Testis (tissue), 3 donors: Measurements from ENCODE around the gene ZFYVE27. TPM values are rescaled to one million over a fixed set of nuclear protein-coding genes. Genes with fewer than 3 reads are reported as not detected.

Experiments
- DNase-seq: peaks from one replicate; pipeline ENCODE4 v3.0.0-alpha.2; 2019
- H3K27ac ChIP-seq, 2 donors: fragments of 200-600 bp; sonication (generic); one replicate each; pipeline ENCODE4 v1.5.1; 2019
- H3K27me3 ChIP-seq: fragments of 200-600 bp; sonication (generic); one replicate; pipeline ENCODE4 v1.5.1; 2019
- H3K36me3 ChIP-seq: fragments of 200-600 bp; sonication (generic); one replicate; pipeline ENCODE4 v1.5.1; 2017; ENCODE audit warnings: low read depth; ENCODE audit errors: missing control alignments
- H3K4me1 ChIP-seq: fragments of 200-600 bp; sonication (generic); one replicate; pipeline ENCODE4 v1.5.1; 2019
- H3K4me3 ChIP-seq, 2 donors: fragments of 200-600 bp; sonication (generic); one replicate each; pipeline ENCODE4 v1.5.1; 2017 to 2019
- H3K9me3 ChIP-seq: fragments of 200-600 bp; sonication (generic); one replicate; pipeline ENCODE4 v1.5.1; 2017
- POLR2A ChIP-seq: fragments of 450-650 bp; IDR thresholded peaks from one replicate; pipeline ENCODE4 v1.6.1; 2017; ENCODE audit warnings: antibody characterized with exemption, mild to moderate bottlenecking, moderate library complexity
- WGBS, 2 donors: methylation state at CpG; one replicate each; pipeline ENCODE4 v1.1.5; 2018; 5-methylcytosine and 5-hydroxymethylcytosine counted together
- intact Hi-C: fragments of 100-400 bp; cut with DNase I; formaldehyde crosslinking; loops from one replicate; pipeline ENCODE4 v1.15.1; 2023; ENCODE audit warnings: low total_unique reads
- polyA plus RNA-seq: library from polyadenylated mRNA; stranded (reverse); fragments of 350-450 nt; fragmentation: Illumina TruSeq; extraction: RNeasy Lipid Tissue Mini Kit (QIAGEN cat#74804); gene quantifications from one replicate; pipeline ENCODE4 v1.2.3, GENCODE V29; 2014; ENCODE audit warnings: low read depth, low replicate concordance; ENCODE audit not compliant: insufficient read depth
- total RNA-seq, 2 donors: library from RNA; depleted of rRNA; stranded (reverse); fragments of >200 nt; gene quantifications; one replicate each; pipeline ENCODE4 v1.2.3, GENCODE V29; 2016
- TF ChIP-seq, protein P1 (sequence below), 3 experiments: fragments of 450-650 bp in 2 of 3; fragments of 200-600 bp in 1 of 3; sonication (generic) in 1 of 3; IDR thresholded peaks; one replicate each; pipeline ENCODE4 v1.5.1; 2016 to 2019; ENCODE audit warnings: antibody characterized with exemption in 3 of 3, mild to moderate bottlenecking in 2 of 3, moderate library complexity in 1 of 3

Gene ZFYVE27
- total and polyA plus RNA-seq, 3 donors from 2014 or later = 38.4 to 66.4 (median 64.8) TPM

DNA sequence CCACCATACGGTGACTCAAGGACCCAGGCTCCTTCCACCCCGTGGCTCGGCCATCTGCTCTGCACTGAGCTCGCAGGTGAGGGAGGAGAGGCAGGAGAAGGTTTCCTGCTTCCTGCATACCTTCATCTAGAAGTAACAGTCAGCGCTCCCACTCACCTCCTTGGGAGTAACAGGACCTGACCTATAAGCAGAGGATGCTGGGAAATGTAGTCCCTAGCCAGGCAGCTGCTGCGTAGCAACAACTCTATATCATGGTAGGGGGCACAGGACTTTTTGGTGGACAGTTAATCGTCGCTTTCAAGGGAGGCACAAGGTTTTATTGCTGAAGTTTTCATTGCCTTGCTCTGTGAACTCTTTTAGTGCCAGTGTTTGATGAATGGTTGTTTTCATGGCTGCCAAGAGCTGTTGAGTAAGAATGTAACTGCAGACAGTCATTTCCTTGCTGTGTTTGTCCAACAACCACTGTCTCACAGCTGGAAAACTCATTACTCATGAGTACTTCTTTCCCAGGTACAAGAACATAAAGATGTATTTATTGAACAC, 10.2 kb upstream of the ZFYVE27 start:
- Histone ChIP-seq H3K27ac (no peak overlapping the region), H3K36me3 (no peaks in the 10 kb centered on the region), H3K9me3 (no peaks in the 10 kb centered on the region), H3K4me3 (peak overlapping the region in 1 of 2 donors; percentile 29), H3K27me3 (no peaks in the 10 kb centered on the region), H3K4me1 (no peaks in the 10 kb centered on the region)
- TF ChIP-seq POLR2A = no peak
- TF ChIP-seq, protein P1, sequence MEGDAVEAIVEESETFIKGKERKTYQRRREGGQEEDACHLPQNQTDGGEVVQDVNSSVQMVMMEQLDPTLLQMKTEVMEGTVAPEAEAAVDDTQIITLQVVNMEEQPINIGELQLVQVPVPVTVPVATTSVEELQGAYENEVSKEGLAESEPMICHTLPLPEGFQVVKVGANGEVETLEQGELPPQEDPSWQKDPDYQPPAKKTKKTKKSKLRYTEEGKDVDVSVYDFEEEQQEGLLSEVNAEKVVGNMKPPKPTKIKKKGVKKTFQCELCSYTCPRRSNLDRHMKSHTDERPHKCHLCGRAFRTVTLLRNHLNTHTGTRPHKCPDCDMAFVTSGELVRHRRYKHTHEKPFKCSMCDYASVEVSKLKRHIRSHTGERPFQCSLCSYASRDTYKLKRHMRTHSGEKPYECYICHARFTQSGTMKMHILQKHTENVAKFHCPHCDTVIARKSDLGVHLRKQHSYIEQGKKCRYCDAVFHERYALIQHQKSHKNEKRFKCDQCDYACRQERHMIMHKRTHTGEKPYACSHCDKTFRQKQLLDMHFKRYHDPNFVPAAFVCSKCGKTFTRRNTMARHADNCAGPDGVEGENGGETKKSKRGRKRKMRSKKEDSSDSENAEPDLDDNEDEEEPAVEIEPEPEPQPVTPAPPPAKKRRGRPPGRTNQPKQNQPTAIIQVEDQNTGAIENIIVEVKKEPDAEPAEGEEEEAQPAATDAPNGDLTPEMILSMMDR (IDR thresholded peaks at IDR 0.05) = no peak
- intact Hi-C loops = no loop called here
- peak; percentile 62 for DNase-seq
- WGBS, 2 donors = 42 to 62% methylated on average over 8 of the region's 8 CpGs

DNA sequence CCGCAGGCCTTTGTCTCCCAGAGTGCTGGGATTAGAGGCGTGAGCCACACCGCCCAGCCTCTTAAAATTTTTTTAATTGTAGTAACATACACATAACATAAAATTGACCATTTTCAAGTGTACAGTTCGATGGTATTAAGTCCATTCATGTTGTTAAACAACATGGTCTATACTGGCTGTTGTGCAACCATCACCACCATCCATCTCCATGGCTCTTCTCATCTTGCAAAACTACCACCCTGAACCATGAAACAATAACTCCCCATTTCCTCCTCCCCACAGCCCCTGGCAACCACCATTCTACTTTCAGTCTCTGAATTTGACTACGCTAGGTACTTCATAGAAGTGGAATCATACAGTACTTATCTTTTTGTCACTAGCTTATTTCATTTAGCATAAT, 7.9 kb upstream of the ZFYVE27 start:
- no peaks in the 10 kb centered on the region for H3K36me3 ChIP-seq
- no peak overlapping the region for H3K4me3 ChIP-seq
- WGBS, 2 donors = 95 to 96% methylated on average over 5 of the region's 5 CpGs
- intact Hi-C loops = no loop called here
- TF ChIP-seq, protein P1 (IDR thresholded peaks at IDR 0.05) = no peak
- TF ChIP-seq POLR2A = no peak
- H3K27me3 ChIP-seq = no peaks in the 10 kb centered on the region
- H3K9me3 ChIP-seq = no peaks in the 10 kb centered on the region
- no peak for DNase-seq
- no peaks in the 10 kb centered on the region for H3K4me1 ChIP-seq
- no peak overlapping the region for H3K27ac ChIP-seq

DNA sequence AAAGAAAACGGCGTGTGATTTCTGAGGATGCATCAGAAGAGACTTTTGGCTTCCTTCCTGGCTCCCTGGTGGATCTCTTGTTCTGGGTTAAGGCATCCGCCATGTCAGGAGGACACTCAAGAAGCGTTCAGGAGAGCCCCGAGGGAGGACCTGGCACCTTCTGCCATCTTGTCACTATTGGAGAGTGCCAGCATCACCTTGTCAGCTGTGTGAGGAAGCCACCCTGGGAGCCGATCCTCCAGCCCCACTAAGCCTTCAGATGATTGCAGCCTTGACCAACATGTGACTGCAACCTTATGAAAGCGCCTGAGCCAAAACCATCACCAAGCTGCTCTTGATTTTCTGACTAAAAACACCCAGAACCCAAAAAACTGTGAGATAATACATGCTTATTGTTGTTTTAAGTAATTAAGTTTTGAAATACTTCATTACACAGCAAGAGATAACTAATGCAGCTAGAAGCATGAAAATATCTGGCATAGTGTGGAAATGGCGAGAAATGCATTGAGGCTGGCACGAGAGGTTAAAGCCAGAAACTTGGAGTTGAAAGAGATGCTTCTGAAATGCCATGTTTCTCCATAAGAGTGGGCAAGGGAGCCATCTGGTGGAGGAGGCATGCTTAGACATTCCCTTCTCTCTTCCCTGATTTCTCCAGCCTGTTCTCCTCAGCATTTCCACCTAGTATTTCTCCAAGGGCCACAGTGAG, 5.4 kb upstream of the ZFYVE27 start:
- Histone ChIP-seq H3K27me3 (no peaks in the 10 kb centered on the region), H3K36me3 (no peaks in the 10 kb centered on the region), H3K27ac (no peak overlapping the region), H3K4me3 (no peak overlapping the region), H3K4me1 (no peaks in the 10 kb centered on the region), H3K9me3 (no peaks in the 10 kb centered on the region)
- peak; percentile 82 for DNase-seq
- 68 to 73% methylated on average over 9 of the region's 9 CpGs for WGBS, 2 donors
- intact Hi-C loops = loop anchor here (10.0 kb wide), 1 partner anchor 47 kb away; the partner anchor contains the start of gene AVPI1
- no peak for TF ChIP-seq POLR2A
- TF ChIP-seq, protein P1 (IDR thresholded peaks at IDR 0.05) = peak; percentile 68 to 84 (median 76)

DNA sequence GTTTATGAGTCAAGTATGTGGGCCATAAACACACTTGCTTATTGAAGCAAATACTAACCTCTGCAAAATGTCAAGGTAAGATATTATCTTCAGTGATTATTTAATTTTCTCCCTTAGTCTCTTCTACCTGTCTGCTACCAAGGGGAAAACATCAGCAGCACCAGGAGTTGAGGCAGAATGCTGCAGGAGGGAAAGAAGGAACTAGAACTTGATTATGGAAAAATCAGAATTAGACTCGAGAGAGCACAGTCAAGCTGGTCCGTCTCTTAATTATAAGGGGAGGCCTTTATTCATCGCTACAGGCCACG, 4.9 kb upstream of the ZFYVE27 start:
- Histone ChIP-seq H3K9me3 (no peaks in the 10 kb centered on the region), H3K36me3 (no peaks in the 10 kb centered on the region), H3K4me1 (no peaks in the 10 kb centered on the region), H3K4me3 (no peak overlapping the region), H3K27ac (no peak overlapping the region), H3K27me3 (no peaks in the 10 kb centered on the region)
- DNase-seq = no peak
- TF ChIP-seq, protein P1 (IDR thresholded peaks at IDR 0.05) = no peak
- no peak for TF ChIP-seq POLR2A
- whole genome bisulfite sequencing, 2 donors = 68 to 76% methylated on average over 4 of the region's 4 CpGs
- intact Hi-C loops = loop anchor here (10.0 kb wide), 1 partner anchor 47 kb away; the partner anchor contains the start of gene AVPI1
